Pancreas (tissue), 10 donors: ENCODE measurements around the gene MAGOH. TPM values are rescaled to one million over a fixed set of nuclear protein-coding genes. Genes with fewer than 3 reads are reported as not detected.

ENCODE experiments used
- ATAC-seq, 4 donors: fragments of 200-7000 bp; cut with Tn5 transposase; one replicate each; pipeline versions ENCODE4 v1.8.0 to v1.9.1; 2020; ENCODE audit warnings: mild to moderate bottlenecking in 4 of 4, moderate library complexity in 4 of 4
- DNase-seq, 6 donors: peaks; one replicate each; pipeline ENCODE4 v3.0.0-alpha.2; 2020
- FAIRE-seq: peaks from 2 replicates; lab custom pipeline; 2012; peaks lifted over from hg19 to GRCh38; lab: Jason Lieb, UNC
- H3K27ac ChIP-seq, 4 donors: fragments of 200-600 bp; sonication (generic); 1 replicate in 3 of 4; 2 replicates in 1 of 4; pipeline versions ENCODE4 v1.5.0 to v1.8.0; 2020
- H3K27me3 ChIP-seq, 4 donors: fragments of 200-600 bp; one replicate each; pipeline ENCODE4 v1.8.0; 2021
- H3K36me3 ChIP-seq, 3 donors: fragments of 200-600 bp; sonication (generic) in 1 of 3; one replicate each; pipeline versions ENCODE4 v1.5.0 to v1.8.0; 2020 to 2021
- H3K4me1 ChIP-seq, 3 donors: fragments of 200-600 bp; one replicate each; pipeline ENCODE4 v1.8.0; 2021
- H3K4me3 ChIP-seq, 4 donors: fragments of 200-600 bp; sonication (generic) in 2 of 4; one replicate each; pipeline versions ENCODE4 v1.5.0 to v1.8.0; 2020 to 2021
- H3K9me3 ChIP-seq, 4 donors: fragments of 200-600 bp; one replicate each; pipeline ENCODE4 v1.8.0; 2021
- CTCF ChIP-seq, 4 donors: fragments of 200-600 bp; sonication (generic) in 3 of 4; IDR thresholded peaks; one replicate each; pipeline versions ENCODE4 v1.5.0 to v1.8.0; 2021; ENCODE audit warnings: antibody characterized with exemption in 4 of 4
- WGBS, 2 donors: extraction: QIAGEN DNeasy Blood & Tissue Kit; methylation state at CpG; one replicate each; pipeline ENCODE4 v1.1.7; 2013; 5-methylcytosine and 5-hydroxymethylcytosine counted together
- intact Hi-C, 3 donors: fragments of 100-400 bp; cut with DNase I; formaldehyde crosslinking; loops; one replicate each; pipeline versions ENCODE4 v1.11.1 to v1.14.2; 2022
- polyA plus RNA-seq, 2 donors: library from polyadenylated mRNA; stranded (reverse); fragments of 200-250 nt; gene quantifications; one replicate each; pipeline ENCODE4 v1.2.3, GENCODE V29; 2013
- total RNA-seq, 6 donors: library from RNA; stranded (reverse); fragmentation: NEBNext Ultra II Directional in 4 of 6; extraction: Animal tissue kit (Norgen Biotek cat#: 25700) in 4 of 6; gene quantifications; one replicate each; pipeline versions ENCODE4 v1.2.1 to v1.2.4, GENCODE V29; 2021 to 2023
- donor health status: healthy with polysubstance abuse.
- donor health status: DM: no; HTN: no; CAD: no; lungs with moderate emphysema.
- donor health status: DM: no; HTN: no; CAD: no.
- donor health status: control.
- donor health status: control.
- donor health status: Bipolar disorder and iron deficiency.
- donor health status: DM: yes; HTN: yes; CAD: no.
- donor health status: DM: no; HTN: no; CAD: no.
- donor health status: DM: no; HTN: no; CAD: no.
- donor health status: DM: yes; HTN: yes; CAD: no.

MAGOH gene
- total and polyA plus RNA-seq, 8 donors: 7.8 to 56.3 (median 14.4) TPM

GRCh38 chr1:53196017-53196484 lies 42.3 kb downstream of the MAGOH start:
- H3K27me3 ChIP-seq: no peaks in the 10 kb centered on the region
- WGBS, 2 donors: 35 to 39% methylated on average over 9 of the region's 9 CpGs
- no peak for DNase-seq
- peak overlapping the region; percentile 71 to 100 (median 98) for H3K4me3 ChIP-seq
- H3K4me1 ChIP-seq: peaks cover 9 to 20% (median 12%) of the 10 kb centered on the region in 3 donors
- TF ChIP-seq CTCF (IDR thresholded peaks at IDR 0.05): no peak
- no peaks in the 10 kb centered on the region for H3K9me3 ChIP-seq
- intact Hi-C loops: no loop called here
- H3K27ac ChIP-seq: peak overlapping the region; percentile 75 to 95 (median 94)
- peak; percentile 8 to 32 (median 31) for ATAC-seq
- FAIRE-seq: no peak
- peaks cover 0 to 5% (median 0%) of the 10 kb centered on the region in 3 donors for H3K36me3 ChIP-seq

- ATAC-seq (no peak), DNase-seq (no peak), FAIRE-seq (no peak)
- Histone ChIP-seq H3K27me3 (no peaks in the 10 kb centered on the region), H3K4me3 (no peak overlapping the region), H3K9me3 (no peaks in the 10 kb centered on the region), H3K27ac (peak overlapping the region; percentile 45 to 95 (median 94)), H3K4me1 (peaks cover 9 to 20% (median 12%) of the 10 kb centered on the region in 3 donors), H3K36me3 (no peaks in the 10 kb centered on the region)
- WGBS, 2 donors: 62 to 65% methylated on average over 11 of the region's 11 CpGs
- intact Hi-C loops: no loop called here
- TF ChIP-seq CTCF (IDR thresholded peaks at IDR 0.05): no peak
Observed at GRCh38 chr1:53195246-53196016, 42.9 kb downstream of the MAGOH start.

GRCh38 chr1:53190210-53190611 lies 48.1 kb downstream of the MAGOH start:
- H3K36me3 ChIP-seq: no peaks in the 10 kb centered on the region
- no peak for FAIRE-seq
- intact Hi-C loops: no loop called here

GRCh38 chr1:53189061-53189460 lies 49.3 kb downstream of the MAGOH start:
- Histone ChIP-seq H3K4me3 (no peak overlapping the region), H3K27me3 (no peaks in the 10 kb centered on the region), H3K4me1 (peaks cover 0 to under 1% (median 0%) of the 10 kb centered on the region in 3 donors), H3K27ac (no peak overlapping the region), H3K9me3 (no peaks in the 10 kb centered on the region), H3K36me3 (no peaks in the 10 kb centered on the region)
- FAIRE-seq: no peak
- no peak for ATAC-seq
- no peak for TF ChIP-seq CTCF (IDR thresholded peaks at IDR 0.05)
- no peak for DNase-seq
- intact Hi-C loops: loop anchor here in 1 of 3 donors (10.0 kb wide), 2 partner anchors 274 to 484 kb away; no protein-coding TSS in a partner anchor
- WGBS, 2 donors: 68 to 77% methylated on average over 5 of the region's 5 CpGs

More at GRCh38 chr1:53190210-53190611, 48.1 kb downstream of the MAGOH start:
- WGBS, 2 donors: 31 to 39% methylated on average over 10 of the region's 10 CpGs
- Histone ChIP-seq H3K4me3 (no peak overlapping the region), H3K27me3 (no peaks in the 10 kb centered on the region), H3K4me1 (peaks cover 0 to under 1% (median 0%) of the 10 kb centered on the region in 3 donors), H3K27ac (no peak overlapping the region), H3K9me3 (no peaks in the 10 kb centered on the region)
- no peak for TF ChIP-seq CTCF (IDR thresholded peaks at IDR 0.05)
- peak in 3 of 6 donors; percentile 33 to 50 (median 41) for DNase-seq
- peak; percentile 24 to 61 (median 42) for ATAC-seq
